Ramos (cell line): ENCODE data around the gene TUBB.

Experiments
- in situ Hi-C: fragments of 300-500 bp; cut with MboI; formaldehyde crosslinking; loops from one replicate; pipeline ENCODE4 v1.14.3; 2022; ENCODE audit warnings: low sequenced_read_pairs; ENCODE audit not compliant: unreplicated experiment

Gene TUBB

DNA sequence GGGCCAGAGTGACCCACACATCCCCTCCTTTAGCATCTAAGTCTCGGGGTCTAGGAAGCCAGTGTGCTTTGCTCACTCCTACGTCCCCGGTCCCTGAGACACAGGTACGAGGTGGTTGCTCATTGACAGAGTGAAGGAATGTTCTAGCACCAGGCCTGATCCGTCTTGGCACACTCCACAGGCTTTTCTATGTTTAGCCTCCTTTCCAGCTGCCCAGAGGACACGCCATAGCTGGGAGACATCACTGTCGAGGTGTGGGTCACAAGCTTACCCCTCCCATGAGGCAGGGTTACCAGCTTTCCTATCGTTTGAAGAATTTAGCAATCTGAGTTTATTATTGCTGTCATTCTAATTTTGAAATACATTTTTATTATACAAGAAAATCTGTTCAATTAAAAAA is 54.5 kb downstream of the TUBB start:
- in situ Hi-C loops = no loop called here
